Activated T-helper 1 cell treated with anti-CD3 and anti-CD28 coated beads, Interleukin-12 subunit alpha, Interleukin-12 subunit beta, Interleukin-2, Interleukin-4 antibody, amounts not matched to agents 30 ng/mL and 10 ng/mL and 1 ng/mL, durations not matched to agents 14 hours and 24 hours and 36 hours (primary cell): ENCODE measurements around the gene S100Z. TPM values are rescaled to one million over a fixed set of nuclear protein-coding genes. Genes with fewer than 3 reads are reported as not detected.
"Not testable (repeated sequence)": the region's sequence is repeated elsewhere in the genome, so short reads cannot be mapped to it uniquely, and the experiment has no call there.

Experiments
- DNase-seq: peaks from one replicate; pipeline ENCODE4 v3.0.0; 2021; ENCODE audit warnings: low spot score
- H3K27ac Mint-ChIP-seq: one replicate; pipeline ENCODE4 v1.8.0; 2021; ENCODE audit warnings: mild to moderate bottlenecking, mixed read lengths
- H3K27me3 Mint-ChIP-seq: one replicate; pipeline ENCODE4 v1.8.0; 2022; ENCODE audit warnings: mild to moderate bottlenecking, moderate library complexity, mixed read lengths; ENCODE audit not compliant: insufficient read depth
- H3K36me3 Mint-ChIP-seq: one replicate; pipeline ENCODE4 v1.8.0; 2021; ENCODE audit warnings: low read depth, mixed read lengths
- H3K4me1 Mint-ChIP-seq: one replicate; pipeline ENCODE4 v1.8.0; 2021; ENCODE audit warnings: low read depth, mixed read lengths
- H3K4me3 Mint-ChIP-seq: one replicate; pipeline ENCODE4 v1.8.0; 2021; ENCODE audit warnings: mild to moderate bottlenecking, moderate library complexity, mixed read lengths
- H3K9me3 Mint-ChIP-seq: one replicate; pipeline ENCODE4 v1.8.0; 2021; ENCODE audit warnings: mixed read lengths
- intact Hi-C: fragments of 100-400 bp; cut with micrococcal nuclease; formaldehyde crosslinking; loops from one replicate; pipeline ENCODE4 v1.15.1; 2024
- total RNA-seq: library from RNA; stranded (reverse); gene quantifications from 2 replicates; pipeline ENCODE4 v1.2.3, GENCODE V29; 2022

The S100Z gene
- total RNA-seq, 1 donor from 2014 or later: 0.67 TPM

- intact Hi-C loops: no loop called here
- no peaks in the 10 kb centered on the region for H3K9me3 Mint-ChIP-seq
- H3K36me3 Mint-ChIP-seq: no peaks in the 10 kb centered on the region
- peaks cover 38% of the 10 kb centered on the region for H3K27me3 Mint-ChIP-seq
- peaks cover 11% of the 10 kb centered on the region for H3K4me1 Mint-ChIP-seq
- no peak overlapping the region for H3K4me3 Mint-ChIP-seq
- no peak for DNase-seq
- H3K27ac Mint-ChIP-seq: no peak overlapping the region
Observed at GRCh38 chr5:76813982-76814562, 35.7 kb upstream of the S100Z start.

GRCh38 chr5:76816110-76816831, 33.5 kb upstream of the S100Z start:
- Mint-ChIP-seq H3K27me3 (peaks cover 60% of the 10 kb centered on the region), H3K27ac (no peak overlapping the region), H3K4me3 (no peak overlapping the region), H3K36me3 (no peaks in the 10 kb centered on the region), H3K4me1 (peaks cover 11% of the 10 kb centered on the region), H3K9me3 (no peaks in the 10 kb centered on the region)
- DNase-seq: no peak
- intact Hi-C loops: no loop called here

- Mint-ChIP-seq H3K36me3 (peaks cover 2% of the 10 kb centered on the region), H3K4me3 (peak within 1 kb of the TSS; percentile 74), H3K9me3 (no peaks in the 10 kb centered on the region), H3K27me3 (peaks cover 68% of the 10 kb centered on the region), H3K4me1 (peaks cover 9% of the 10 kb centered on the region), H3K27ac (no peak within 1 kb of the TSS)
- peak; percentile 17 for DNase-seq
- intact Hi-C loops: loop anchor here (1.0 kb wide), 1 partner anchor 29 kb away; no protein-coding TSS in a partner anchor
Observed at GRCh38 chr5:76818844-76819831, 30.7 kb upstream of the S100Z start, which contains the start of gene F2RL1. F2RL1 (plus strand) TSS chr5:76819030; CDS start chr5:76819183, 153 bp downstream.

- peaks cover 6% of the 10 kb centered on the region for H3K4me1 Mint-ChIP-seq
- no peak overlapping the region for H3K27ac Mint-ChIP-seq
- H3K9me3 Mint-ChIP-seq: no peaks in the 10 kb centered on the region
- H3K27me3 Mint-ChIP-seq: peaks cover 66% of the 10 kb centered on the region
- H3K36me3 Mint-ChIP-seq: peaks cover 2% of the 10 kb centered on the region
- peak overlapping the region; percentile 24 for H3K4me3 Mint-ChIP-seq
- intact Hi-C loops: no loop called here
- DNase-seq: no peak
Observed at GRCh38 chr5:76819851-76820525, 29.8 kb upstream of the S100Z start.

- Mint-ChIP-seq H3K27me3 (peaks cover 66% of the 10 kb centered on the region), H3K9me3 (no peaks in the 10 kb centered on the region), H3K4me3 (peak overlapping the region; percentile 24), H3K4me1 (peaks cover 6% of the 10 kb centered on the region), H3K27ac (no peak overlapping the region), H3K36me3 (peaks cover 2% of the 10 kb centered on the region)
- no peak for DNase-seq
- intact Hi-C loops: no loop called here
Observed at GRCh38 chr5:76820526-76820890, 29.3 kb upstream of the S100Z start.

- no peak overlapping the region for H3K4me3 Mint-ChIP-seq
- no peak overlapping the region for H3K27ac Mint-ChIP-seq
- intact Hi-C loops: no loop called here
- H3K4me1 Mint-ChIP-seq: peaks cover 6% of the 10 kb centered on the region
- peaks cover 2% of the 10 kb centered on the region for H3K36me3 Mint-ChIP-seq
- peaks cover 61% of the 10 kb centered on the region for H3K27me3 Mint-ChIP-seq
- no peaks in the 10 kb centered on the region for H3K9me3 Mint-ChIP-seq
- DNase-seq: no peak
Observed at GRCh38 chr5:76821136-76821535, 28.7 kb upstream of the S100Z start.

- H3K4me1 Mint-ChIP-seq, H3K27ac Mint-ChIP-seq, H3K36me3 Mint-ChIP-seq, intact Hi-C loops, DNase-seq, H3K9me3 Mint-ChIP-seq, H3K4me3 Mint-ChIP-seq: not testable (repeated sequence)
- H3K27me3 Mint-ChIP-seq: peaks cover 50% of the 10 kb centered on the region
Observed at GRCh38 chr5:76822105-76822731, 27.6 kb upstream of the S100Z start.

GRCh38 chr5:76826416-76826815, 23.4 kb upstream of the S100Z start:
- H3K9me3 Mint-ChIP-seq, H3K4me3 Mint-ChIP-seq, DNase-seq, intact Hi-C loops, H3K4me1 Mint-ChIP-seq, H3K27ac Mint-ChIP-seq, H3K36me3 Mint-ChIP-seq: not testable (repeated sequence)
- H3K27me3 Mint-ChIP-seq: peaks cover 11% of the 10 kb centered on the region

- Mint-ChIP-seq H3K27ac (no peak overlapping the region), H3K4me1 (peaks cover 10% of the 10 kb centered on the region), H3K9me3 (no peaks in the 10 kb centered on the region), H3K4me3 (no peak overlapping the region), H3K27me3 (no peaks in the 10 kb centered on the region), H3K36me3 (peaks cover 3% of the 10 kb centered on the region)
- no peak for DNase-seq
- intact Hi-C loops: no loop called here
Observed at GRCh38 chr5:76831110-76831452, 18.7 kb upstream of the S100Z start.

- Mint-ChIP-seq H3K36me3 (peaks cover 3% of the 10 kb centered on the region), H3K4me3 (no peak overlapping the region), H3K27me3 (peaks cover 4% of the 10 kb centered on the region), H3K4me1 (peaks cover 2% of the 10 kb centered on the region), H3K27ac (no peak overlapping the region), H3K9me3 (no peaks in the 10 kb centered on the region)
- intact Hi-C loops: no loop called here
- DNase-seq: no peak
Observed at GRCh38 chr5:76836181-76836580, 13.6 kb upstream of the S100Z start.

- Mint-ChIP-seq H3K4me1 (no peaks in the 10 kb centered on the region), H3K9me3 (no peaks in the 10 kb centered on the region), H3K4me3 (no peak overlapping the region), H3K27me3 (peaks cover 4% of the 10 kb centered on the region), H3K36me3 (peaks cover 3% of the 10 kb centered on the region), H3K27ac (no peak overlapping the region)
- intact Hi-C loops: no loop called here
- DNase-seq: no peak
Observed at GRCh38 chr5:76836585-76836984, 13.2 kb upstream of the S100Z start.
